ENCODE measurements around the gene TIGD2. TPM values are rescaled to one million over a fixed set of nuclear protein-coding genes. Genes with fewer than 3 reads are reported as not detected.

Gene TIGD2
- total and polyA plus RNA-seq, 8 donors: 2.3 to 11.9 (median 3.0) TPM; not detected in 1

DNA sequence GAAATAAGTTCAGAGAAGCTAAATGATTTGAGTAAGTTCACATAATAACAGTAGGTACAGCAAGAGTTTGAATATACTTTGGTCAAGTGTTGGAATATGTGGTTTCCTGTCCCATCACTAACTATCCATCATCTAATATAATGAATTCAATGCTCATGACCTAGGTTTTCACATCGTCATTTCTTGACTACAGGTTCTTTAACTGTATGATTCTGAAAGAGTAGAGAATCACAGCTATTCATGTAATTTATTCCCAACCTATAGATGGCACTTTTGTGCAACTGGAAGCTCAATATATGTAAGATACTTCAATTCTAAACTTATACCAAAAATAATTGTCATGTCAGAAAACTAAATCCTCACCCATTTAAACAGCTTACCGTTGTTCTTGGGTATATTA lies 53.1 kb downstream of the TIGD2 start:
- WGBS, 5 donors: 28 to 51% (median 36%) methylated on average over 2 of the region's 2 CpGs
- Histone ChIP-seq H3K9me3 (no peaks in the 10 kb centered on the region), H3K4me1 (peaks cover 0 to under 1% (median 0%) of the 10 kb centered on the region in 4 donors), H3K27me3 (no peaks in the 10 kb centered on the region), H3K36me3 (no peaks in the 10 kb centered on the region), H3K4me3 (no peak overlapping the region), H3K27ac (no peak overlapping the region)
- no peak for DNase-seq
- intact Hi-C loops (cut with DNase I; ENCODE audit: low total_unique reads): no loop called here
- TF ChIP-seq POLR2AphosphoS5 (IDR thresholded peaks at IDR 0.05) (no peak), POLR2A (IDR thresholded peaks at IDR 0.05) (no peak), EP300 (IDR thresholded peaks at IDR 0.05) (no peak)
- TF ChIP-seq, protein P1, sequence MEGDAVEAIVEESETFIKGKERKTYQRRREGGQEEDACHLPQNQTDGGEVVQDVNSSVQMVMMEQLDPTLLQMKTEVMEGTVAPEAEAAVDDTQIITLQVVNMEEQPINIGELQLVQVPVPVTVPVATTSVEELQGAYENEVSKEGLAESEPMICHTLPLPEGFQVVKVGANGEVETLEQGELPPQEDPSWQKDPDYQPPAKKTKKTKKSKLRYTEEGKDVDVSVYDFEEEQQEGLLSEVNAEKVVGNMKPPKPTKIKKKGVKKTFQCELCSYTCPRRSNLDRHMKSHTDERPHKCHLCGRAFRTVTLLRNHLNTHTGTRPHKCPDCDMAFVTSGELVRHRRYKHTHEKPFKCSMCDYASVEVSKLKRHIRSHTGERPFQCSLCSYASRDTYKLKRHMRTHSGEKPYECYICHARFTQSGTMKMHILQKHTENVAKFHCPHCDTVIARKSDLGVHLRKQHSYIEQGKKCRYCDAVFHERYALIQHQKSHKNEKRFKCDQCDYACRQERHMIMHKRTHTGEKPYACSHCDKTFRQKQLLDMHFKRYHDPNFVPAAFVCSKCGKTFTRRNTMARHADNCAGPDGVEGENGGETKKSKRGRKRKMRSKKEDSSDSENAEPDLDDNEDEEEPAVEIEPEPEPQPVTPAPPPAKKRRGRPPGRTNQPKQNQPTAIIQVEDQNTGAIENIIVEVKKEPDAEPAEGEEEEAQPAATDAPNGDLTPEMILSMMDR (IDR thresholded peaks at IDR 0.05): no peak

Small RNAs within 50 kb of the gene (small RNA-seq; reads per million reads assigned to genes)
- 0 reads per million in 4 donors for gene RNU6-907P

Other genes starting within 250 kb of the TIGD2 start
- gene FAM13A, start 54.3 kb upstream of the TIGD2 start, total RNA-seq: 100 to 1,000 TPM in 1 of 5 donors, 10 to 100 TPM in 4; 39.3 to 132 (median 68.8) TPM
- gene FAM13A, start 54.3 kb upstream of the TIGD2 start, polyA plus RNA-seq: 10 to 100 TPM in 2 of 3 donors, 1 to 10 TPM in 1; 6.0 to 13.3 (median 12.3) TPM
- 10 to 100 TPM in 4 of 5 donors, 1 to 10 TPM in 1; 8.9 to 19.8 (median 14.9) TPM for gene GPRIN3, start 196.3 kb downstream of the TIGD2 start, total RNA-seq
- gene GPRIN3, start 196.3 kb downstream of the TIGD2 start, polyA plus RNA-seq: 1 to 10 TPM in 1 of 3 donors, under 1 TPM in 2; 0.40 to 1.1 (median 0.92) TPM